ENCODE measurements around the gene AMZ1.
"Not testable (repeated sequence)": the region's sequence is repeated elsewhere in the genome, so short reads cannot be mapped to it uniquely, and the experiment has no call there.

AMZ1 gene

GRCh38 chr7:2714636-2715035 is 26.6 kb downstream of the AMZ1 start:
- no peak for DNase-seq

GRCh38 chr7:2715341-2716231 is 27.6 kb downstream of the AMZ1 start:
- no peak for DNase-seq

- DNase-seq, result no peak
These were observed 28.5 kb downstream of the AMZ1 start for GRCh38 chr7:2716488-2716887.

- no peak for DNase-seq
These were observed 28.9 kb downstream of the AMZ1 start for GRCh38 chr7:2716906-2717292.

GRCh38 chr7:2717293-2718261 is 29.6 kb downstream of the AMZ1 start:
- DNase-seq, result no peak

GRCh38 chr7:2718296-2718965 is 30.4 kb downstream of the AMZ1 start:
- no peak for DNase-seq

- DNase-seq, result no peak
These were observed 31.0 kb downstream of the AMZ1 start for GRCh38 chr7:2719007-2719406.

- DNase-seq, result no peak
These were observed 32.0 kb downstream of the AMZ1 start for GRCh38 chr7:2720024-2720423.

GRCh38 chr7:2721842-2722241 is 33.8 kb downstream of the AMZ1 start:
- no peak for DNase-seq

- no peak for DNase-seq
These were observed 34.6 kb downstream of the AMZ1 start for GRCh38 chr7:2722591-2722990.

- no peak for DNase-seq
These were observed 35.3 kb downstream of the AMZ1 start for GRCh38 chr7:2723138-2723850.

- not testable (repeated sequence) for DNase-seq
These were observed 36.0 kb downstream of the AMZ1 start for GRCh38 chr7:2724036-2724435.

GRCh38 chr7:2724453-2725177 is 36.6 kb downstream of the AMZ1 start:
- DNase-seq, result no peak

- DNase-seq, result no peak
These were observed 37.4 kb downstream of the AMZ1 start for GRCh38 chr7:2725178-2726105.

- no peak for DNase-seq
These were observed 38.5 kb downstream of the AMZ1 start for GRCh38 chr7:2726316-2727018.

- not testable (repeated sequence) for DNase-seq
These were observed 39.2 kb downstream of the AMZ1 start for GRCh38 chr7:2727206-2727605.

- no peak for DNase-seq
These were observed 40.5 kb downstream of the AMZ1 start for GRCh38 chr7:2728316-2729030.

GRCh38 chr7:2729031-2729892 is 41.3 kb downstream of the AMZ1 start:
- no peak for DNase-seq
